Fibroblast of skin of scalp (primary cell): ENCODE measurements around the gene IQGAP2. TPM values are rescaled to one million over a fixed set of nuclear protein-coding genes. Genes with fewer than 3 reads are reported as not detected.
"Not testable (repeated sequence)": the region's sequence is repeated elsewhere in the genome, so short reads cannot be mapped to it uniquely, and the experiment has no call there.

Experiments
- DNase-seq: peaks from one replicate; pipeline ENCODE4 v3.0.0-alpha.2; 2013
- polyA plus RNA-seq, 2 experiments: library from polyadenylated mRNA; unstranded; fragments of 120-200 nt; gene quantifications; one replicate each; pipeline ENCODE4 v1.2.1, GENCODE V29; 2013; ENCODE audit not compliant: insufficient read length in 2 of 2

The IQGAP2 gene
- 0.49 TPM for polyA plus RNA-seq (2013, experiment 1 of 2; ENCODE audit: insufficient read length)
- polyA plus RNA-seq (2013, experiment 2 of 2; ENCODE audit: insufficient read length), result 1.6 TPM

DNA sequence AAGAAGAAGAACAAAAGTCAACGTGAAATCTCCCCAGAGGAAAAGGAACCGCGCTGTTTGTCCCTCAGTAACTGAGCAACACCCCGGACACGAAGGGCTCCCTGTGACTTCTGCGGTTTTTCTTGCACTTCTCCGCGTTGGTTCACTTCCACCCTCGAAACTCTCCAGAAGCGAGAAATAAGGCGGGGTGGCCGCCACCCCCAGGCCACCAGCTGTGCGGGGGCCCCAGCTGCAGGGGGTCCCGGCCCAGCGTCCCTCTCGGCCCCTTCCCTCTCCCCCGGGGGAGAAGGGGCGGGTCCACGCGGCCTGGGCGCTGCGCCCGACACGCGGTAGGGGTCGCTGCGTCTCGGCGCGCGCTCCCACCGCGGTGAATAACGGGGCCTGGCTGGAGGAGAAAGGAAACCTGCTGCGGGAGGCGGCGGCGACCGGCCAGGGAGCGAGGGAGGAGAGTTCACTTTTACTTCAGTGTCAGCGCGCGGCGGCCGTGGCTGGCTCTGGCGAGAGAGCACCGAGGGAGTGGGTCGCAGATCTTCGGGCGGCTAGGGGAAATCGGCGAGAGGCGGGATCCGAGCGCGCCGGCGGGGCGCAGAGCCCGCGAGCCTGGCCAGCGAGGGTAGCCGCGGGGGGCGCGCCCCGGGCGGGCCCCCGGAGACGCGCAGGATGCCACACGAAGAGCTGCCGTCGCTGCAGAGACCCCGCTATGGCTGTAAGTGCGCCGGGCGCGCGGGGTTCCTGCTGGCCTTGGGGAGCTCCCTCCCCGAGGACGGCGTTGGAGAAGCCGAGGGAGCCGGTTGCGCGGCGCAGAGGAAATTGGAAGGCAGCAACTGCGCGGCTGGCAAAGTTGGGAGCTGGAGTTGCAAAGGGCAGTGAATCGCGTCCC, at the start of gene IQGAP2:
Gene IQGAP2, plus strand, starts transcription at position 400 of the 880 bp plus-strand sequence. Its CDS starts 261 bp downstream, at position 661.
- peak; percentile 61 for DNase-seq

- DNase-seq, result no peak
Measured at GRCh38 chr5:76356887-76357286, 46.2 kb upstream of the IQGAP2 start.

GRCh38 chr5:76363352-76364225, 39.5 kb upstream of the IQGAP2 start:
- DNase-seq, result no peak

- DNase-seq, result no peak
Measured at GRCh38 chr5:76364226-76364589, 38.9 kb upstream of the IQGAP2 start.

- DNase-seq, result no peak
Measured at GRCh38 chr5:76365561-76365960, 37.5 kb upstream of the IQGAP2 start.

GRCh38 chr5:76366596-76366995, 36.5 kb upstream of the IQGAP2 start:
- no peak for DNase-seq

- no peak for DNase-seq
Measured at GRCh38 chr5:76367623-76368371, 35.3 kb upstream of the IQGAP2 start.

DNA sequence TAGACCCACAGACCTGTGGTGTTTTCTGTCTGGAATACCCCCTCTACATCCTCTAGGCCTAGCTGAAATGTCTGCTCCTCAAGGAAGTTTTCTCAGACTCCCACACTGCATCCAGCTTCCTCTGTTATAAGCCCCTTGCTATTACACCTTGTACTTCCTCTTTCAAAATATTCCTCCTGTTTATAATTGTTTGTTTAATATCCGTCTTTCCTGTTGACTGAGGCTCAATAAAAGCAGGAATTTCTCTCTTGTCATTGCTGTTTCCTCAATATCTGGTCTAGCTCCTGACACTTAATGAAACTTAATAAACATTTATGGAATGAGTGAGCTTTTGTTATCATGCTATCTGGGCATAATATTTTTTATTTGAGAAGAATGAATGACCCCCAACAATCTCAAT, 34.1 kb upstream of the IQGAP2 start:
- DNase-seq, result no peak

DNA sequence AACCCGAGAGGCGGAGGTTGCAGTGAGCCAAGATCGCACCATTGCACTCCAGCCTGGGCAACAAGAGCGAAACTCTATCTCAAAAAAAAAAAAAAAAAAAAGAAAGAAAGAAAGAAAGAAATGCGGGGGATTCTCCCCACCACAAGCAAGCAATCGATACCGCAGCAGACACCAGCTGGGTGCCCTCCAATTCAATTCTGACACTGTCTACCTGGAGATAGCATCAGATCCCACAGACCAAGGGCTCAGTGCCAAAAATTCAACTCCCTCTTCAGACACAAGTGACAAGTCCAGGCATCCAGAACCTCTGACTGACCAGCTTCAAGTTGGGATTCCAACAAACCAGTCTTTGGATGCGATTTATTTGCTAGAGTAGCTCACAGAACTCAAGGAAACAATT, 33.4 kb upstream of the IQGAP2 start:
- not testable (repeated sequence) for DNase-seq

DNA sequence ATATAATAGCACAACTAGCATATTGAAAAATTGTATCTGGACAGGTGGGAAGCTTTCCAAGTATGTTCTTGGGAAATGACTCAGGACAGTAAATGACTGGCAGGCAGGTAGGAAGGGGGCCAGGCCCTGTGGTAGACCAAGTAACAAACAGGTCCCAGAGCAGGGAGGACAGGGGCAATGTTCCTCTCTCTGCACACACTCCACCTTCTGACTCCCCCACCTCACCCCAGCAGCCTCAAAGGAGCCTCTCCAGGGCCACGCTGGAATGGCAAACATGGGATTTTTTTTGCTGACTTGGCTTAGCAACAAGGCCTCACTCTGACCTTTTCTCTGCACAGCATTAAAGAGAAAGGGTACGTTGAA, 31.1 kb upstream of the IQGAP2 start:
- DNase-seq, result no peak

- peak; percentile 94 for DNase-seq
Measured at GRCh38 chr5:76372323-76373054, 30.6 kb upstream of the IQGAP2 start.

- DNase-seq, result peak; percentile 63
Measured at GRCh38 chr5:76376148-76376865, 26.8 kb upstream of the IQGAP2 start.

DNA sequence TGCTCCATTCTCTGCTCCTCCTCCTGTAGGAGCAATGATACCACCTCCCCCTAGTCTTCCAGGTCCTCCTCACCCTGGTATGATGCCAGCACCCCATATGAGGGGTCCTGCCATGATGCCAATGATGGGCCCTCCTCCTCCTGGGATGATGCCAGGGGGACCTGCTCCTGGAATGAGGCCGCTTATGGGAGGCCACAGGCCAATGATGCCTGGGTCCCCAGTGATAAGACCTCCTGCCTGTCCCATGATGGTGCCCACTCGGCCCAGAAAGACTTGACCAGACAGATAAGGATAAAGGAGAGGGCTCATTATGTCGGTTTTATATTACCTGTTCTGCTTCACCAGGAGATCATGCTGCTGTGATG, 26.2 kb upstream of the IQGAP2 start:
- no peak for DNase-seq

- DNase-seq, result no peak
Measured at GRCh38 chr5:76378355-76378754, 24.7 kb upstream of the IQGAP2 start.

- no peak for DNase-seq
Measured at GRCh38 chr5:76379316-76379715, 23.8 kb upstream of the IQGAP2 start.

- DNase-seq, result no peak
Measured at GRCh38 chr5:76379855-76380254, 23.2 kb upstream of the IQGAP2 start.

- DNase-seq, result no peak
Measured at GRCh38 chr5:76380346-76381066, 22.6 kb upstream of the IQGAP2 start.

- DNase-seq, result no peak
Measured at GRCh38 chr5:76383126-76383832, 19.8 kb upstream of the IQGAP2 start.

- DNase-seq, result no peak
Measured at GRCh38 chr5:76384189-76384588, 18.9 kb upstream of the IQGAP2 start.

DNA sequence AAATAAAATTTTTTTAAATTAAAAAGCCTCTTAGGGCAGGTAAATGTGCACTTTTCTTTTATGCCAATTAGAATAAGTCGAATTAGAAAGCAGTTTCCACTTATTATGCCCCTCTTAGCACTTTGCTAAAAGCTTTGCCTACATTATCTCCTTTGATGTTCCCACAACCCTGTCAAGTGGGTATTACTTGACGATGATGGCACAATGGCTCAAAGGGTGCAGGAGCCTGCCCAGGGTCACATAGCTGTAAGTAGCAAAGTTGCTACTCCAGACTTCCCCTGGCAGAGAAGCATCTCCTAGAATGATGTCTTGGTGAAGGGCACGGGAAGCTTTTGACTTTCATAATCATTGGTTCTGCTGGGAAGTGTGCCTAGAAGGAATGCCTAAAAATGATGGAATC, 18.4 kb upstream of the IQGAP2 start:
- DNase-seq, result no peak
